ENCODE measurements around the gene NPC1.

GRCh38 chr18:23530195-23530594 is 56.1 kb downstream of the NPC1 start:
- TF ChIP-seq CTCF (IDR thresholded peaks at IDR 0.05; ENCODE audit: low read depth, low read length, poor library complexity, severe bottlenecking), result no peak
- TF ChIP-seq EZH2phosphoT487 (IDR thresholded peaks at IDR 0.05; ENCODE audit: borderline replicate concordance, low read length), result no peak
